Urinary bladder (tissue), 4 donors: ENCODE measurements around the gene TAF1. TPM values are rescaled to one million over a fixed set of nuclear protein-coding genes. Genes with fewer than 3 reads are reported as not detected.
"Not testable (repeated sequence)": the region's sequence is repeated elsewhere in the genome, so short reads cannot be mapped to it uniquely, and the experiment has no call there.

Source experiments
- DNase-seq: peaks from one replicate; pipeline ENCODE4 v3.0.0-alpha.2; 2015; ENCODE audit errors: extremely low spot score
- H3K27ac ChIP-seq: one replicate; pipeline ENCODE4 v1.5.1; 2013; ENCODE audit warnings: low read depth, mild to moderate bottlenecking, moderate library complexity
- H3K36me3 ChIP-seq: one replicate; pipeline ENCODE4 v1.6.1; 2013; ENCODE audit warnings: mild to moderate bottlenecking, moderate library complexity; ENCODE audit not compliant: insufficient read depth
- H3K4me1 ChIP-seq: one replicate; pipeline ENCODE4 v1.6.1; 2013; ENCODE audit warnings: mild to moderate bottlenecking, moderate library complexity; ENCODE audit not compliant: insufficient read depth
- H3K4me3 ChIP-seq: one replicate; pipeline ENCODE4 v1.5.1; 2013; ENCODE audit warnings: low read depth, low read length
- WGBS: extraction: QIAGEN DNeasy Blood & Tissue Kit; methylation state at CpG from one replicate; pipeline ENCODE4 v1.1.7; 2013; 5-methylcytosine and 5-hydroxymethylcytosine counted together
- polyA plus RNA-seq: library from polyadenylated mRNA; stranded (reverse); fragments of 200-250 nt; gene quantifications from one replicate; pipeline ENCODE4 v1.2.3, GENCODE V29; 2013
- total RNA-seq: library from RNA; depleted of rRNA; stranded (reverse); fragments of >200 nt; gene quantifications from one replicate; pipeline ENCODE4 v1.2.3, GENCODE V29; 2014
- donor health status: healthy with polysubstance abuse.
- donor health status: healthy.

Gene TAF1
- total and polyA plus RNA-seq, 2 donors = 21.4 to 54.1 TPM

GRCh38 chrX:71367396-71367795 is 1.2 kb downstream of the TAF1 start:
- no peak for DNase-seq
- Histone ChIP-seq H3K36me3 (peaks cover 3% of the 10 kb centered on the region), H3K4me3 (peak overlapping the region; percentile 65), H3K4me1 (no peaks in the 10 kb centered on the region), H3K27ac (peak overlapping the region; percentile 29)
- whole genome bisulfite sequencing = 24% methylated on average over 14 of the region's 14 CpGs

DNA sequence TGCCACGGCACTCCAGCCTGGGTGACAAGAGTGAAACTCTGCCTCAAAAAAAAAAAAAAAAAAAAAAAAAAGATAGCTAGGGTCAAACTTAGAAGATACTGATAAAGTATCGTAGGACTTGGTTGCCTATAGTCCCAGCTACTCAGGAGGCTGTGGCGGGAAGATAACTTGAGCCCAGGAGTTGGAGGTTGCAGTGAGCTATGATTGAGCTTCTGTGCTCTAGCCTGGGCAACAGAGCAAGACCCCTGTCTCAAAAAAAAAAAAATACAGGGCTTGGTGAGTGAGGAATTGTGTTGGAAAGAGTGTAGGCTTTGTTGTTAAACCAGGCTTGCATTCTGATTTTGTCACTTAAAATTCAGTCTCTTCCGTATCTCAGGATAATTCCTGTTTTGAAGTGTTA is 6.2 kb downstream of the TAF1 start:
- Histone ChIP-seq H3K27ac (no peak overlapping the region), H3K4me1 (no peaks in the 10 kb centered on the region), H3K36me3 (peaks cover 6% of the 10 kb centered on the region), H3K4me3 (no peak overlapping the region)
- 87% methylated on average over 4 of the region's 4 CpGs for WGBS
- no peak for DNase-seq

DNA sequence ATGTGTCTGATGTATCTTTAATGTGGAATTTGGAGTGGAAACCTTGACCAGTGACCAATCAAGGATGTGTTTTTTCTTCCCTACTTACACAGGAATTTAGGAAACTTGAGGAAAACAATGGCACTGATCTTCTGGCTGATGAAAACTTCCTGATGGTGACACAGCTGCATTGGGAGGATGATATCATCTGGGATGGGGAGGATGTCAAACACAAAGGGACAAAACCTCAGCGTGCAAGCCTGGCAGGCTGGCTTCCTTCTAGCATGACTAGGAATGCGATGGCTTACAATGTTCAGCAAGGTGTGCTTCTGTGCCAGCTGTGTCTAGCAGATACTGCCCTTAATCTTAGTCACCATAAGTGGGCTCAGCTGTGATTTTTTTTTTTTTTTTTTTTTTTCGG is 12.6 kb downstream of the TAF1 start:
- Histone ChIP-seq H3K27ac (no peak overlapping the region), H3K4me3 (no peak overlapping the region), H3K4me1 (no peaks in the 10 kb centered on the region), H3K36me3 (peaks cover 5% of the 10 kb centered on the region)
- no peak for DNase-seq
- 88% methylated on average over 3 of the region's 3 CpGs for WGBS

- H3K4me3 ChIP-seq, H3K36me3 ChIP-seq, H3K27ac ChIP-seq, H3K4me1 ChIP-seq, DNase-seq: not testable (repeated sequence)
- WGBS = 93% methylated on average over 4 of the region's 4 CpGs
These were observed 25.6 kb downstream of the TAF1 start for GRCh38 chrX:71391725-71392124.

DNA sequence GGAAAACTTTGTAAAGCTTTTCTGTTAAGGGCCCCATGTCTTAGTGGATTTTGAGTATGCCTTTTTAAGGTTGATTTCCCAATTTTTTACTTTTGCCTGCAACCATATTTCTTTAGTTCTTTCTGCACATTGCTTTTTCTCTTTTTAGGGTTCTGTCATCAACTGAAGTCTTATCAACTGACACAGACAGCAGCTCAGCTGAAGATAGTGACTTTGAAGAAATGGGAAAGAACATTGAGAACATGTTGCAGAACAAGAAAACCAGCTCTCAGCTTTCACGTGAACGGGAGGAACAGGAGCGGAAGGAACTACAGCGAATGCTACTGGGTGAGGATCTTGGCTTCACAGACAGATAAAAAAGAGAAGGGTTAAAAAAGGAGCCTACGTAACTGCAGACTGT is 27.8 kb downstream of the TAF1 start:
- Histone ChIP-seq H3K36me3 (no peaks in the 10 kb centered on the region), H3K27ac (no peak overlapping the region), H3K4me1 (no peaks in the 10 kb centered on the region), H3K4me3 (no peak overlapping the region)
- WGBS = 89% methylated on average over 5 of the region's 5 CpGs
- no peak for DNase-seq

DNA sequence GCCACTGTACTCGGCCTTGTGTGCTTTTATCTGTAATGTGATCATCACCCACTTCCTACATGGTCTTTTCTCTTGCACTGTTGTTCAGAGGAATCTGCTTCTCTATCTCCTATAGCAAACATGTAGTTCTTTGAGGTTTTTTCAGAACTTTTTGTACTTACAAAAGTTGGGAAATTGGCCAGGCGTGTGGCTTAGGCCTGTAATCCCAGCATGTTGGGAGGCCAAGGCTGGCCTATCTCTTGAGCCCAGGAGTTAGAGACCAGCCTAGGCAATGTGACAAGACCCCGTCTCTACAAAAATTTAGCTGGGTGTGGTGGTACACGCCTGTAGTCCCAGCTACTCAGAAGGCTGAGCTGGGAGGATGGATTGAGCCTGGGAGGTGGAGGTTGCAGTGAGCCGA is 30.4 kb downstream of the TAF1 start:
- Histone ChIP-seq H3K36me3 (no peaks in the 10 kb centered on the region), H3K4me1 (no peaks in the 10 kb centered on the region), H3K27ac (no peak overlapping the region), H3K4me3 (no peak overlapping the region)
- DNase-seq = no peak
- 84% methylated on average over 5 of the region's 5 CpGs for WGBS

DNA sequence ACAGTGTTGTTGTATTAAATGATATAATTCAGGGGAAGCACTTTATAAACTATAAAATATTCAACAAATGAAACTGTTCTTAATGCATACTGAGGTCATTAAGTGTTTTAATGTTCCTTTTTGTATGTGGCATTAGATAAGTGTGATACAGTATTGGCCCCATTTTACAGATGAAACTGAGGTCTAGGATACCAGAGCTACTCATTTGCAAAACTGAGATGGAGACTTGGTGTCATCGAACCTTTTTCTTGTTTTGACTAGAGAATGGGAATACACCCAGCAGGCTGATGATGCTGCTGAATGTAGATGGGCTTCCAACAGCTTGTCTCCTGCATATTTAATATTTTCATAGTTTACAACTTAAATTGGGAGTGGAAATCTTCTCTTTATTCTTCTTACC is 34.6 kb downstream of the TAF1 start:
- Histone ChIP-seq H3K4me1 (no peaks in the 10 kb centered on the region), H3K27ac (no peak overlapping the region), H3K4me3 (no peak overlapping the region), H3K36me3 (no peaks in the 10 kb centered on the region)
- 94% methylated on average over 1 of the region's 1 CpG for WGBS
- no peak for DNase-seq

DNA sequence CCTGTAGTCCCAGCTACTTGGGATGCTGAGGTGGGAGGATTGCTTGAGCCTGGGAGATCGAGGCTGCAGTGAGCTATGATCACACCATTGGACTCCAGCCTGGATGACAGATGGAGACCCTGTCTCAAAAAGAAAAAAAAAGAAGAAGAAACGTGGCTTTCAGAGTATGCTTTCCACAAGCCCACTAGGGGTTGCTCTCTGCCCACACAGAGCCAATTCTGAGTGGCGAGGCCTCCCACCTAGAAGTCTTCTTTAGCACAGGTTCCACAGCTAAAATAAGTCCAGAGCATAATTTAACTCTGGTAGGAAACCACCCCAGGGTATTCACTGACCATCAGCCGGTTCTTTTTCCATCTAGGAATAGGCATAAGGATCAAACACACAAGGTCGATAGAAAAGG is 50.1 kb downstream of the TAF1 start:
- 67% methylated on average over 4 of the region's 5 CpGs for WGBS

DNA sequence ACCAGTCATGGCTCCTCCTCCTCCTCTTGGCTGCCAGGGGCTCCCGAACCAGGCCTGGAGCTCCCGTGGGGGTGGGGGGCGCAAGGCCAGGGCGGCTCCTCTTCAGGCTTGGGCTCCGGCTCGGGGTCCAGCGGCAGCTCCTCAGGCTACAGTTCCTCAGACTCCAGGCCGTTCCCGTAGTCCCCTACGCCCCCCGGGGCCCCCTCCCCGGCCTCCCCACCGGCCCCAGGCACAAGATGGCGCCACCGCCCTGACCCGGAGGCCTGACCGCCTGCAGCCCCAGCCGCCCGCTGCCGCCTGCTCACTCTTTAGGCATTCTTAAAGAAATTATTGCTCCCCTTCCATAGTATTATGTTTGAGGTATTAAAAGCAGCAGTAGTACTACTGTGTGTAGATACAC is 54.5 kb downstream of the TAF1 start:
- DNase-seq = no peak
- Histone ChIP-seq H3K4me3 (no peak overlapping the region), H3K27ac (no peak overlapping the region), H3K36me3 (no peaks in the 10 kb centered on the region), H3K4me1 (no peaks in the 10 kb centered on the region)
- WGBS = 92% methylated on average over 20 of the region's 20 CpGs

More for the DNA sequence above, 50.1 kb downstream of the TAF1 start:
- DNase-seq, H3K27ac ChIP-seq, H3K36me3 ChIP-seq, H3K4me3 ChIP-seq, H3K4me1 ChIP-seq: not testable (repeated sequence)

DNA sequence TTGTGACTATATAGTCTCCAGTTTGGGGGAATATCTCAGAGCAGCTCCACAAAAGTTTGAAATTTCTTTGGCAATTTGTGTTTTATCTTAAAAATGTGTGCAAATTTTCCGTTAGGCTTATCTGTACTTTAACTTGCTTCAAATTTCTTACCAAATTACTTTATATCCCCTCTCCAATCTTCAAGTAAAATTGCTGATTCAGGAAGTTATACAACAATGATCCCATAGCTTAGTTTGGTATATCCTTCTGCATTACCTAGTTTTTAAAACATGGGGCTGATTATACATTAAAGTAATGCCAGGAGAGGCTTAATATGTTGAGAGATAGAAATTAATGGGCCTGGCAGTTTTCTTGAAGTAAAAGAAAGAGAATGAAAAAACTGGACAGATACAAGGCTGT is 66.6 kb downstream of the TAF1 start:
- Histone ChIP-seq H3K4me1 (no peaks in the 10 kb centered on the region), H3K27ac (no peak overlapping the region), H3K36me3 (no peaks in the 10 kb centered on the region), H3K4me3 (no peak overlapping the region)
- DNase-seq = no peak
- WGBS = 90% methylated on average over 1 of the region's 1 CpG

GRCh38 chrX:71438750-71439149 is 72.6 kb downstream of the TAF1 start:
- Histone ChIP-seq H3K4me1 (no peaks in the 10 kb centered on the region), H3K4me3 (no peak overlapping the region), H3K36me3 (no peaks in the 10 kb centered on the region), H3K27ac (no peak overlapping the region)
- DNase-seq = no peak
- 97% methylated on average over 6 of the region's 6 CpGs for WGBS

- Histone ChIP-seq H3K27ac (no peak overlapping the region), H3K36me3 (no peaks in the 10 kb centered on the region), H3K4me1 (no peaks in the 10 kb centered on the region), H3K4me3 (no peak overlapping the region)
- WGBS = 95% methylated on average over 3 of the region's 3 CpGs
- no peak for DNase-seq
These were observed 73.3 kb downstream of the TAF1 start for GRCh38 chrX:71439420-71439819.

DNA sequence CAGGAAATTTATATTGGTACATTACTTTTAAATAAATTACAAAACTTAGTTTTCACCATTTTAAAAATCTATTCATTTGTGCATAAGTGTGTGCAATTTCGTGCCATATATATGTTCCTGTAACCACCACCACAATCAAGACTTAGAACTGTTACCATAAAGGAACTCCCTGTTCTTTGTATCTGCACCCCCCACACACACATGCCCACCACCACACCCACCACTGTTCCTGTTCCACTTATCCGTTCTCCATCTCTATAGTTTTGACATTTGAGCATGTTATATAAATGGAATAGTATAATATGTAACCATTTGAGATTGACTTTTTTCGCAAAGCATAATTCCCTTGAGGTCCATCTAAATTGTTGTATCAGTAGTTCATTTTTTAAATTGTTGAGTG is 73.7 kb downstream of the TAF1 start:
- Histone ChIP-seq H3K36me3 (peaks cover 1% of the 10 kb centered on the region), H3K27ac (no peak overlapping the region), H3K4me3 (no peak overlapping the region), H3K4me1 (no peaks in the 10 kb centered on the region)
- DNase-seq = no peak
- WGBS = 88% methylated on average over 3 of the region's 3 CpGs

- WGBS = 89% methylated on average over 4 of the region's 4 CpGs
- DNase-seq = no peak
- H3K4me1 ChIP-seq = no peaks in the 10 kb centered on the region
- H3K36me3 ChIP-seq = peaks cover 1% of the 10 kb centered on the region
- no peak overlapping the region for H3K4me3 ChIP-seq
- no peak overlapping the region for H3K27ac ChIP-seq
These were observed 74.2 kb downstream of the TAF1 start for GRCh38 chrX:71440401-71440800.

GRCh38 chrX:71441809-71442208 is 75.7 kb downstream of the TAF1 start:
- not testable (repeated sequence) for DNase-seq, H3K4me1 ChIP-seq, H3K27ac ChIP-seq, H3K36me3 ChIP-seq, H3K4me3 ChIP-seq
- WGBS = 89% methylated on average over 2 of the region's 2 CpGs
